CD14-positive monocyte (primary cell): ENCODE data around the gene ACSF3. TPM values are rescaled to one million over a fixed set of nuclear protein-coding genes. Genes with fewer than 3 reads are reported as not detected.

Source experiments
- DNase-seq, 3 donors: peaks; one replicate each; pipeline ENCODE4 v3.0.0-alpha.2; 2011 to 2022
- H2AFZ ChIP-seq: 2 replicates; pipeline ENCODE4 v1.6.0; 2012; ENCODE audit warnings: mild to moderate bottlenecking, low read depth, low read length, inconsistent platforms; ENCODE audit not compliant: insufficient read depth, poor library complexity, severe bottlenecking
- H3K27ac ChIP-seq, 2 donors: 1 replicate in 1 of 2; 2 replicates in 1 of 2; pipeline ENCODE4 v1.5.1; 2012 to 2013; ENCODE audit warnings: low read length in 2 of 2, control low read depth in 1 of 2, inconsistent platforms in 1 of 2, low read depth in 1 of 2, mild to moderate bottlenecking in 1 of 2
- H3K27me3 ChIP-seq, 2 donors: one replicate each; pipeline versions ENCODE4 v1.6.0 to v1.6.1; 2011 to 2013; ENCODE audit warnings: low read length in 2 of 2; ENCODE audit not compliant: control insufficient read depth in 2 of 2, insufficient read depth in 2 of 2
- H3K36me3 ChIP-seq, 2 donors: replicated peaks in 1 of 2; 1 replicate in 1 of 2; 2 replicates in 1 of 2; pipeline versions ENCODE4 v1.5.1 to v1.6.1; 2012 to 2013; ENCODE audit warnings: low read length in 2 of 2, control low read depth in 1 of 2, inconsistent platforms in 1 of 2, mild to moderate bottlenecking in 1 of 2; ENCODE audit not compliant: insufficient read depth in 2 of 2, control insufficient read depth in 1 of 2
- H3K4me1 ChIP-seq, 2 donors: 1 replicate in 1 of 2; 2 replicates in 1 of 2; pipeline versions ENCODE4 v1.5.1 to v1.6.1; 2012 to 2013; ENCODE audit warnings: low read length in 2 of 2, control low read depth in 1 of 2, inconsistent platforms in 1 of 2, mild to moderate bottlenecking in 1 of 2, moderate library complexity in 1 of 2; ENCODE audit not compliant: insufficient read depth in 2 of 2, control insufficient read depth in 1 of 2
- H3K4me2 ChIP-seq: replicated peaks from 2 replicates; pipeline ENCODE3; 2012; ENCODE audit warnings: low read length, moderate library complexity, mild to moderate bottlenecking; ENCODE audit not compliant: poor library complexity, severe bottlenecking; ENCODE audit errors: extremely low read depth
- H3K4me3 ChIP-seq, 3 experiments: fragments of 200-600 bp in 1 of 3; sonication (generic) in 1 of 3; replicated peaks in 1 of 3; 1 replicate in 2 of 3; 2 replicates in 1 of 3; pipeline ENCODE4 v1.5.1; 2011 to 2013; ENCODE audit warnings: low read length in 3 of 3, mild to moderate bottlenecking in 3 of 3, control low read depth in 2 of 3, low read depth in 2 of 3, inconsistent platforms in 1 of 3, moderate library complexity in 1 of 3
- H3K79me2 ChIP-seq: 2 replicates; pipeline ENCODE4 v1.6.0; 2012; ENCODE audit warnings: mild to moderate bottlenecking, control low read depth, inconsistent platforms, low read length, moderate library complexity; ENCODE audit not compliant: insufficient read depth
- H3K9ac ChIP-seq: 2 replicates; pipeline ENCODE4 v1.6.0; 2017; ENCODE audit warnings: low read length, mild to moderate bottlenecking; ENCODE audit not compliant: insufficient read depth, poor library complexity, severe bottlenecking
- H3K9me3 ChIP-seq, 2 donors: replicated peaks in 1 of 2; 1 replicate in 1 of 2; 2 replicates in 1 of 2; pipeline versions ENCODE4 v1.5.1 to v1.6.1; 2012 to 2013; ENCODE audit warnings: low read length in 2 of 2, control low read depth in 1 of 2; ENCODE audit not compliant: control insufficient read depth in 1 of 2, insufficient read depth in 1 of 2
- H4K20me1 ChIP-seq: 2 replicates; pipeline ENCODE4 v1.6.0; 2012; ENCODE audit warnings: mild to moderate bottlenecking, low read length, control low read depth, moderate library complexity; ENCODE audit not compliant: insufficient read depth
- H3K27ac Mint-ChIP-seq, 7 donors: one replicate each; pipeline ENCODE4 v1.8.0; 2020; ENCODE audit warnings: mild to moderate bottlenecking in 7 of 7, mixed read lengths in 7 of 7, moderate library complexity in 6 of 7, inconsistent platforms in 2 of 7
- H3K27me3 Mint-ChIP-seq, 3 donors: one replicate each; pipeline ENCODE4 v1.8.0; 2021 to 2022; ENCODE audit warnings: low read depth in 3 of 3, mild to moderate bottlenecking in 3 of 3, mixed read lengths in 3 of 3, moderate library complexity in 3 of 3, inconsistent platforms in 1 of 3
- H3K36me3 Mint-ChIP-seq, 2 donors: one replicate each; pipeline ENCODE4 v1.8.0; 2020; ENCODE audit warnings: mixed read lengths in 2 of 2, inconsistent platforms in 1 of 2, mild to moderate bottlenecking in 1 of 2
- H3K4me1 Mint-ChIP-seq: one replicate; pipeline ENCODE4 v1.8.0; 2020; ENCODE audit warnings: mild to moderate bottlenecking, mixed read lengths
- H3K4me3 Mint-ChIP-seq, 2 donors: one replicate each; pipeline ENCODE4 v1.8.0; 2020; ENCODE audit warnings: mild to moderate bottlenecking in 2 of 2, mixed read lengths in 2 of 2, moderate library complexity in 1 of 2
- H3K9me3 Mint-ChIP-seq, 7 donors: one replicate each; pipeline ENCODE4 v1.8.0; 2020 to 2022; ENCODE audit warnings: mixed read lengths in 7 of 7, mild to moderate bottlenecking in 6 of 7, moderate library complexity in 6 of 7, inconsistent platforms in 2 of 7
- WGBS: methylation state at CpG from one replicate; pipeline ENCODE4 v1.1.5; 2013; ENCODE audit warnings: missing lambda C conversion rate; ENCODE audit not compliant: insufficient coverage; 5-methylcytosine and 5-hydroxymethylcytosine counted together
- intact Hi-C, 2 donors: fragments of 100-400 bp; cut with micrococcal nuclease; formaldehyde crosslinking; loops; one replicate each; pipeline versions ENCODE4 v1.15.0 to v1.15.1; 2023
- polyA plus RNA-seq, 3 donors: library from polyadenylated mRNA; depleted of rRNA in 1 of 3; unstranded in 2 of 3; stranded (reverse) in 1 of 3; fragments of 300-500 nt in 2 of 3; fragments of >200 nt in 1 of 3; fragmentation: Illumina TruSeq in 2 of 3; gene quantifications; 1 replicate in 2 of 3; 2 replicates in 1 of 3; pipeline ENCODE4 v1.2.3, GENCODE V29; 2012 to 2021
- TF ChIP-seq, protein P1 (sequence below): fragments of 200-600 bp; IDR thresholded peaks from one replicate; pipeline ENCODE4 v1.8.0; 2022; ENCODE audit warnings: antibody characterized with exemption, mild to moderate bottlenecking

Gene ACSF3
- polyA plus RNA-seq, 3 donors, result 23.5 to 26.7 (median 26.4) TPM

DNA sequence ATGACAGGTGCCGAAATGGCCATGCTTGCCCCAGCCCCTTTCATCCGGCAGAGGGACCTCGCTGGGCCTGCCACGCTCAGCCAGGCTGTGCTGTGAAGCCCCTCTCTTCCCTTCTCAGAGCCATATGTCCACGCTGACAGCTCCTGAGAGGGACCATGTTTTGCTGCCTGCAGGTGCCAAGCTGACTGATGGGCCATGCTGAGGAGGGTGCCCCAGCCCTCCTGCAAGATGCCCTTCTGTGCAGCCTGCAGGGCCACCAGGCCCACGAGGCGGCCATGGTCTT is 44.8 kb downstream of the ACSF3 start:
- peaks cover 55 to 82% of the 10 kb centered on the region in 2 donors for H3K36me3 Mint-ChIP-seq
- H3K36me3 ChIP-seq, result peaks cover 60 to 74% of the 10 kb centered on the region in 2 donors

DNA sequence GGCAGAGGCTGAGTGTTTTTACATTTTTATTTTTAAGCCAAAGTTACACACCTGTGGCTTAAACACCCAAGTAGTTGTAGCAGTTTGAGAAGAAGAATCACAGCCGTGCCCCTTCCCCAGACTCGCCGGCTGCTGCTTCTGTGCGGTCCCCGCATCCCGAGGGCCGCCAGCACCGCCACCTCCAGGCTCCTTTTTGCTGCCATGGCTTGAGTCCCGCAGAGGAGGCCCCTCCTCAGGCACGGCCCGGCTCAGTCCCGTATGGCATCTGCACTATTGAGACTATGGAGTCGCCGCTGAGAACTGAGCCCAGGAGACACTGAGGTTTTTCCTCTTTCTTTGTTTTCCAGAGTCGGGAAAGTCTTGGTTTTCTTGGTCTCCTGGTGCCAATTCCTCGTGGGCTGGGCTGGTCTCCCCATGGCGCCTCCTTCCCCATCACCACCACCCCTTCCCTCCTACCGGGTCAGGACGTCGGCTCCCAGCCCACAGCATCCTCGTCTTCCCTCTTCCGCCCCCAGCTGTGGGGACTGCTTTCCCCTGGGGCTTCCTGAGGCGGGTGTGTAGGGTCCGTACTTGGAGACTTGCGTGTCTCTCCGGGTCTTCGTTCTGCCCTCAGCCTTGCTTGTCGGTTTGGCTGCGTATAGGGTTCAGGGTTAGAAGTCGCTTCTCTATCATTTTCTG is 45.3 kb downstream of the ACSF3 start:
- Mint-ChIP-seq H3K27me3 (peaks cover 0 to 2% (median 1%) of the 10 kb centered on the region in 3 donors), H3K9me3 (peaks cover 0 to 2% (median 0%) of the 10 kb centered on the region in 7 donors), H3K4me3 (no peak overlapping the region), H3K4me1 (no peaks in the 10 kb centered on the region), H3K36me3 (peaks cover 52 to 82% of the 10 kb centered on the region in 2 donors), H3K27ac (no peak overlapping the region)
- intact Hi-C loops, result no loop called here
- Histone ChIP-seq H3K27me3 (no peaks in the 10 kb centered on the region), H2AFZ (no peak overlapping the region), H3K9me3 (no peaks in the 10 kb centered on the region), H4K20me1 (peaks cover 18% of the 10 kb centered on the region), H3K4me3 (no peak overlapping the region), H3K36me3 (peaks cover 54 to 74% of the 10 kb centered on the region in 2 donors), H3K4me1 (no peaks in the 10 kb centered on the region), H3K27ac (no peak overlapping the region), H3K79me2 (no peaks in the 10 kb centered on the region), H3K4me2 (no peak overlapping the region), H3K9ac (no peak overlapping the region)
- 98% methylated on average over 18 of the region's 30 CpGs for WGBS
- TF ChIP-seq, protein P1, sequence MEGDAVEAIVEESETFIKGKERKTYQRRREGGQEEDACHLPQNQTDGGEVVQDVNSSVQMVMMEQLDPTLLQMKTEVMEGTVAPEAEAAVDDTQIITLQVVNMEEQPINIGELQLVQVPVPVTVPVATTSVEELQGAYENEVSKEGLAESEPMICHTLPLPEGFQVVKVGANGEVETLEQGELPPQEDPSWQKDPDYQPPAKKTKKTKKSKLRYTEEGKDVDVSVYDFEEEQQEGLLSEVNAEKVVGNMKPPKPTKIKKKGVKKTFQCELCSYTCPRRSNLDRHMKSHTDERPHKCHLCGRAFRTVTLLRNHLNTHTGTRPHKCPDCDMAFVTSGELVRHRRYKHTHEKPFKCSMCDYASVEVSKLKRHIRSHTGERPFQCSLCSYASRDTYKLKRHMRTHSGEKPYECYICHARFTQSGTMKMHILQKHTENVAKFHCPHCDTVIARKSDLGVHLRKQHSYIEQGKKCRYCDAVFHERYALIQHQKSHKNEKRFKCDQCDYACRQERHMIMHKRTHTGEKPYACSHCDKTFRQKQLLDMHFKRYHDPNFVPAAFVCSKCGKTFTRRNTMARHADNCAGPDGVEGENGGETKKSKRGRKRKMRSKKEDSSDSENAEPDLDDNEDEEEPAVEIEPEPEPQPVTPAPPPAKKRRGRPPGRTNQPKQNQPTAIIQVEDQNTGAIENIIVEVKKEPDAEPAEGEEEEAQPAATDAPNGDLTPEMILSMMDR, result no peak
- DNase-seq, result no peak

More for the DNA sequence above, 44.8 kb downstream of the ACSF3 start:
- H3K4me1 ChIP-seq, result no peaks in the 10 kb centered on the region
- TF ChIP-seq, protein P1, result no peak
- no peak for DNase-seq
- H3K9me3 ChIP-seq, result no peaks in the 10 kb centered on the region
- intact Hi-C loops, result no loop called here
- H4K20me1 ChIP-seq, result peaks cover 13% of the 10 kb centered on the region
- Mint-ChIP-seq H3K4me1 (no peaks in the 10 kb centered on the region), H3K27me3 (peaks cover 0 to 2% (median 1%) of the 10 kb centered on the region in 3 donors), H3K9me3 (peaks cover 0 to 2% (median 0%) of the 10 kb centered on the region in 7 donors), H3K4me3 (no peak overlapping the region), H3K27ac (no peak overlapping the region)
- no peaks in the 10 kb centered on the region for H3K79me2 ChIP-seq
- H3K27me3 ChIP-seq, result no peaks in the 10 kb centered on the region
- H3K27ac ChIP-seq, result no peak overlapping the region
- H2AFZ ChIP-seq, result no peak overlapping the region
- WGBS, result 97% methylated on average over 5 of the region's 7 CpGs
- H3K4me3 ChIP-seq, result no peak overlapping the region
- no peak overlapping the region for H3K4me2 ChIP-seq
- H3K9ac ChIP-seq, result no peak overlapping the region
